CD14-positive monocyte (primary cell): ENCODE results near the gene MYOM1. TPM values are rescaled to one million over a fixed set of nuclear protein-coding genes. Genes with fewer than 3 reads are reported as not detected.

Experiments used
- DNase-seq, 3 donors: peaks; one replicate each; pipeline ENCODE4 v3.0.0-alpha.2; 2011 to 2022
- H2AFZ ChIP-seq: 2 replicates; pipeline ENCODE4 v1.6.0; 2012; ENCODE audit warnings: mild to moderate bottlenecking, low read depth, low read length, inconsistent platforms; ENCODE audit not compliant: insufficient read depth, poor library complexity, severe bottlenecking
- H3K27ac ChIP-seq, 2 donors: 1 replicate in 1 of 2; 2 replicates in 1 of 2; pipeline ENCODE4 v1.5.1; 2012 to 2013; ENCODE audit warnings: low read length in 2 of 2, control low read depth in 1 of 2, inconsistent platforms in 1 of 2, low read depth in 1 of 2, mild to moderate bottlenecking in 1 of 2
- H3K27me3 ChIP-seq, 2 donors: one replicate each; pipeline versions ENCODE4 v1.6.0 to v1.6.1; 2011 to 2013; ENCODE audit warnings: low read length in 2 of 2; ENCODE audit not compliant: control insufficient read depth in 2 of 2, insufficient read depth in 2 of 2
- H3K36me3 ChIP-seq, 2 donors: replicated peaks in 1 of 2; 1 replicate in 1 of 2; 2 replicates in 1 of 2; pipeline versions ENCODE4 v1.5.1 to v1.6.1; 2012 to 2013; ENCODE audit warnings: low read length in 2 of 2, control low read depth in 1 of 2, inconsistent platforms in 1 of 2, mild to moderate bottlenecking in 1 of 2; ENCODE audit not compliant: insufficient read depth in 2 of 2, control insufficient read depth in 1 of 2
- H3K4me1 ChIP-seq, 2 donors: 1 replicate in 1 of 2; 2 replicates in 1 of 2; pipeline versions ENCODE4 v1.5.1 to v1.6.1; 2012 to 2013; ENCODE audit warnings: low read length in 2 of 2, control low read depth in 1 of 2, inconsistent platforms in 1 of 2, mild to moderate bottlenecking in 1 of 2, moderate library complexity in 1 of 2; ENCODE audit not compliant: insufficient read depth in 2 of 2, control insufficient read depth in 1 of 2
- H3K4me2 ChIP-seq: replicated peaks from 2 replicates; pipeline ENCODE3; 2012; ENCODE audit warnings: low read length, moderate library complexity, mild to moderate bottlenecking; ENCODE audit not compliant: poor library complexity, severe bottlenecking; ENCODE audit errors: extremely low read depth
- H3K4me3 ChIP-seq, 3 experiments: fragments of 200-600 bp in 1 of 3; sonication (generic) in 1 of 3; replicated peaks in 1 of 3; 1 replicate in 2 of 3; 2 replicates in 1 of 3; pipeline ENCODE4 v1.5.1; 2011 to 2013; ENCODE audit warnings: low read length in 3 of 3, mild to moderate bottlenecking in 3 of 3, control low read depth in 2 of 3, low read depth in 2 of 3, inconsistent platforms in 1 of 3, moderate library complexity in 1 of 3
- H3K79me2 ChIP-seq: 2 replicates; pipeline ENCODE4 v1.6.0; 2012; ENCODE audit warnings: mild to moderate bottlenecking, control low read depth, inconsistent platforms, low read length, moderate library complexity; ENCODE audit not compliant: insufficient read depth
- H3K9ac ChIP-seq: 2 replicates; pipeline ENCODE4 v1.6.0; 2017; ENCODE audit warnings: low read length, mild to moderate bottlenecking; ENCODE audit not compliant: insufficient read depth, poor library complexity, severe bottlenecking
- H3K9me3 ChIP-seq, 2 donors: replicated peaks in 1 of 2; 1 replicate in 1 of 2; 2 replicates in 1 of 2; pipeline versions ENCODE4 v1.5.1 to v1.6.1; 2012 to 2013; ENCODE audit warnings: low read length in 2 of 2, control low read depth in 1 of 2; ENCODE audit not compliant: control insufficient read depth in 1 of 2, insufficient read depth in 1 of 2
- H4K20me1 ChIP-seq: 2 replicates; pipeline ENCODE4 v1.6.0; 2012; ENCODE audit warnings: mild to moderate bottlenecking, low read length, control low read depth, moderate library complexity; ENCODE audit not compliant: insufficient read depth
- H3K27ac Mint-ChIP-seq, 7 donors: one replicate each; pipeline ENCODE4 v1.8.0; 2020; ENCODE audit warnings: mild to moderate bottlenecking in 7 of 7, mixed read lengths in 7 of 7, moderate library complexity in 6 of 7, inconsistent platforms in 2 of 7
- H3K27me3 Mint-ChIP-seq, 3 donors: one replicate each; pipeline ENCODE4 v1.8.0; 2021 to 2022; ENCODE audit warnings: low read depth in 3 of 3, mild to moderate bottlenecking in 3 of 3, mixed read lengths in 3 of 3, moderate library complexity in 3 of 3, inconsistent platforms in 1 of 3
- H3K36me3 Mint-ChIP-seq, 2 donors: one replicate each; pipeline ENCODE4 v1.8.0; 2020; ENCODE audit warnings: mixed read lengths in 2 of 2, inconsistent platforms in 1 of 2, mild to moderate bottlenecking in 1 of 2
- H3K4me1 Mint-ChIP-seq: one replicate; pipeline ENCODE4 v1.8.0; 2020; ENCODE audit warnings: mild to moderate bottlenecking, mixed read lengths
- H3K4me3 Mint-ChIP-seq, 2 donors: one replicate each; pipeline ENCODE4 v1.8.0; 2020; ENCODE audit warnings: mild to moderate bottlenecking in 2 of 2, mixed read lengths in 2 of 2, moderate library complexity in 1 of 2
- H3K9me3 Mint-ChIP-seq, 7 donors: one replicate each; pipeline ENCODE4 v1.8.0; 2020 to 2022; ENCODE audit warnings: mixed read lengths in 7 of 7, mild to moderate bottlenecking in 6 of 7, moderate library complexity in 6 of 7, inconsistent platforms in 2 of 7
- WGBS: methylation state at CpG from one replicate; pipeline ENCODE4 v1.1.5; 2013; ENCODE audit warnings: missing lambda C conversion rate; ENCODE audit not compliant: insufficient coverage; 5-methylcytosine and 5-hydroxymethylcytosine counted together
- intact Hi-C, 2 donors: fragments of 100-400 bp; cut with micrococcal nuclease; formaldehyde crosslinking; loops; one replicate each; pipeline versions ENCODE4 v1.15.0 to v1.15.1; 2023
- polyA minus RNA-seq: library from RNA; depleted of rRNA, polyadenylated mRNA; stranded (reverse); fragments of >200 nt; gene quantifications from 2 replicates; pipeline ENCODE4 v1.2.3, GENCODE V29; 2012
- polyA plus RNA-seq, 3 donors: library from polyadenylated mRNA; depleted of rRNA in 1 of 3; unstranded in 2 of 3; stranded (reverse) in 1 of 3; fragments of 300-500 nt in 2 of 3; fragments of >200 nt in 1 of 3; fragmentation: Illumina TruSeq in 2 of 3; gene quantifications; 1 replicate in 2 of 3; 2 replicates in 1 of 3; pipeline ENCODE4 v1.2.3, GENCODE V29; 2012 to 2021
- total RNA-seq, 12 experiments: library from RNA in 1 of 12; stranded (reverse) in 1 of 12; fragments of 120-200 nt in 1 of 12; gene quantifications; one replicate each; pipeline ENCODE4 v1.2.4 and lab custom pipeline; 2013 to 2026; ENCODE audit warnings: mixed read lengths in 6 of 12, inconsistent platforms in 1 of 12
- TF ChIP-seq, protein P1 (sequence below): fragments of 200-600 bp; IDR thresholded peaks from one replicate; pipeline ENCODE4 v1.8.0; 2022; ENCODE audit warnings: antibody characterized with exemption, mild to moderate bottlenecking

The MYOM1 gene
- 1.4 TPM for total RNA-seq (2013)
- polyA plus RNA-seq (under 1 TPM; 0.05 to 0.95 (median 0.22) TPM), polyA minus RNA-seq (0.69 and 2.3 TPM in 2 replicates), total RNA-seq (lab: John Stamatoyannopoulos, UW) (0.86 to 9.3 (median 4.0) reads per million in 11 experiments)

DNA sequence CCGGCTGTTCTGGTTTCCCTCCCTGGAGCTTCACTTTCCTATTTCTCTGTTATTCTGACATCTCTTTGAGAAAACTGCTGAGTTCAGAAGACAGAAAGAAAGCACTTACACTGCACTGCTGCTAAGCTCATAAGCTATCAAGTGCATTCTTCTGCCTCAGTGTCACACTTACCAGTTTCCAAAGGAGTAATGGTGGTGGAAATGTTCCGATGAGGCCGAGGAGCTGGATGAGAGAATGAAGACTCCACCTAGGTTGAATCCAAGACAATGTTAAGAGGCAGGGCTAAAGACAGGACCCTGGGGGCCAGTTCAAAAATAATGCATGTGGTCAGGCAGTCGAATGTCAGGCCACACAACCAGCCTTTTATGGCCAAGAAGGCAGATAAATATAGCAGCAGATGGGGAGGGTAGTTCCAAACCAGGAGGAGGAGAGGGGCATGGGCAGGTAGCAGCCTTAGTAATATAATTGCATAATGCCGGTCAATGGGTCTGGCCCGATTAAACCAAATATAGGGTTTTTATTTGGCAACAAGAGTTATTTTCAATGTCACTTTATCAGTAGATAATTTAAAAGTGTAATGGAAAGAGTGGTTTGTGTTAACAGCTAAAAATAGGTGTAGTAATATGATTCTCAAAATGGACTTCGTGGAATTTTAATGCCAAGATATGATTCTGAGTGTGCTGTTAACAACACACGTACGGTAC lies at the start of gene MYOM1:
MYOM1 (minus strand) TSS at position 338 of the 705 bp plus-strand sequence. CDS start 4,745 bp downstream, outside the sequence.
- DNase-seq = no peak
- intact Hi-C loops = no loop called here
- Mint-ChIP-seq H3K4me3 (no peak within 1 kb of the TSS), H3K9me3 (peaks cover 0 to 7% (median 1%) of the 10 kb centered on the region in 7 donors), H3K27ac (no peak within 1 kb of the TSS), H3K4me1 (no peaks in the 10 kb centered on the region), H3K36me3 (no peaks in the 10 kb centered on the region), H3K27me3 (no peaks in the 10 kb centered on the region)
- Histone ChIP-seq H3K79me2 (no peaks in the 10 kb centered on the region), H3K4me2 (no peak within 1 kb of the TSS), H4K20me1 (no peaks in the 10 kb centered on the region), H2AFZ (no peak within 1 kb of the TSS), H3K27me3 (no peaks in the 10 kb centered on the region), H3K4me3 (no peak within 1 kb of the TSS), H3K9ac (no peak within 1 kb of the TSS), H3K4me1 (no peaks in the 10 kb centered on the region), H3K36me3 (no peaks in the 10 kb centered on the region), H3K27ac (no peak within 1 kb of the TSS), H3K9me3 (no peaks in the 10 kb centered on the region)
- WGBS = 92% methylated on average over 5 of the region's 9 CpGs
- TF ChIP-seq, protein P1, sequence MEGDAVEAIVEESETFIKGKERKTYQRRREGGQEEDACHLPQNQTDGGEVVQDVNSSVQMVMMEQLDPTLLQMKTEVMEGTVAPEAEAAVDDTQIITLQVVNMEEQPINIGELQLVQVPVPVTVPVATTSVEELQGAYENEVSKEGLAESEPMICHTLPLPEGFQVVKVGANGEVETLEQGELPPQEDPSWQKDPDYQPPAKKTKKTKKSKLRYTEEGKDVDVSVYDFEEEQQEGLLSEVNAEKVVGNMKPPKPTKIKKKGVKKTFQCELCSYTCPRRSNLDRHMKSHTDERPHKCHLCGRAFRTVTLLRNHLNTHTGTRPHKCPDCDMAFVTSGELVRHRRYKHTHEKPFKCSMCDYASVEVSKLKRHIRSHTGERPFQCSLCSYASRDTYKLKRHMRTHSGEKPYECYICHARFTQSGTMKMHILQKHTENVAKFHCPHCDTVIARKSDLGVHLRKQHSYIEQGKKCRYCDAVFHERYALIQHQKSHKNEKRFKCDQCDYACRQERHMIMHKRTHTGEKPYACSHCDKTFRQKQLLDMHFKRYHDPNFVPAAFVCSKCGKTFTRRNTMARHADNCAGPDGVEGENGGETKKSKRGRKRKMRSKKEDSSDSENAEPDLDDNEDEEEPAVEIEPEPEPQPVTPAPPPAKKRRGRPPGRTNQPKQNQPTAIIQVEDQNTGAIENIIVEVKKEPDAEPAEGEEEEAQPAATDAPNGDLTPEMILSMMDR = no peak

GRCh38 chr18:3269241-3269913 lies 49.6 kb upstream of the MYOM1 start:
- no peak overlapping the region for H3K4me3 ChIP-seq
- H3K79me2 ChIP-seq = peaks cover 100% of the 10 kb centered on the region
- no peak overlapping the region for H3K4me2 ChIP-seq
- H3K4me1 ChIP-seq = peaks cover 33 to 51% of the 10 kb centered on the region in 2 donors
- H3K9me3 Mint-ChIP-seq = no peaks in the 10 kb centered on the region
- no peaks in the 10 kb centered on the region for H3K27me3 ChIP-seq
- no peak overlapping the region for H3K9ac ChIP-seq
- H3K36me3 ChIP-seq = peaks cover 15 to 21% of the 10 kb centered on the region in 2 donors
- DNase-seq = peak; percentile 48 to 56 (median 53)
- H3K9me3 ChIP-seq = no peaks in the 10 kb centered on the region
- intact Hi-C loops = loop anchor here in 1 of 2 donors (10.0 kb wide), 1 partner anchor 325 kb away; no protein-coding TSS in a partner anchor
- peak overlapping the region in 1 of 2 donors; percentile 63 for H3K27ac ChIP-seq
- WGBS = 86% methylated on average over 3 of the region's 4 CpGs
- peak overlapping the region in 1 of 2 donors; percentile 2 for H3K4me3 Mint-ChIP-seq
- H2AFZ ChIP-seq = no peak overlapping the region
- H4K20me1 ChIP-seq = peaks cover 99% of the 10 kb centered on the region
- H3K36me3 Mint-ChIP-seq = peaks cover 19 to 23% of the 10 kb centered on the region in 2 donors
- H3K27ac Mint-ChIP-seq = peak overlapping the region; percentile 5 to 84 (median 67)
- H3K4me1 Mint-ChIP-seq = peaks cover 55% of the 10 kb centered on the region
- TF ChIP-seq, protein P1 = no peak
- no peaks in the 10 kb centered on the region for H3K27me3 Mint-ChIP-seq
